Transverse colon (tissue), 4 donors: ENCODE results near the gene PLPPR2. TPM values are rescaled to one million over a fixed set of nuclear protein-coding genes. Genes with fewer than 3 reads are reported as not detected.

Source experiments
- DNase-seq: peaks from one replicate; pipeline ENCODE4 v3.0.0-alpha.2; 2019
- H3K27ac ChIP-seq, 4 donors: fragments of 200-600 bp; sonication (generic); 2 replicates each; pipeline ENCODE4 v1.5.1; 2016 to 2018; ENCODE audit warnings: inconsistent platforms in 4 of 4
- H3K27me3 ChIP-seq: fragments of 200-600 bp; sonication (generic); 2 replicates; pipeline ENCODE4 v1.5.1; 2017; ENCODE audit warnings: inconsistent platforms
- H3K36me3 ChIP-seq, 4 donors: fragments of 200-600 bp; sonication (generic); 2 replicates each; pipeline ENCODE4 v1.5.1; 2017 to 2019; ENCODE audit warnings: inconsistent platforms in 4 of 4
- H3K4me1 ChIP-seq, 4 donors: fragments of 200-600 bp; sonication (generic); 2 replicates each; pipeline ENCODE4 v1.5.1; 2017 to 2020; ENCODE audit warnings: inconsistent platforms in 4 of 4
- H3K4me3 ChIP-seq, 4 donors: fragments of 200-600 bp; sonication (generic); 1 replicate in 1 of 4; 2 replicates in 3 of 4; pipeline versions ENCODE4 v1.5.1 to v1.6.1; 2017 to 2019; ENCODE audit warnings: inconsistent platforms in 4 of 4
- H3K9me3 ChIP-seq, 2 donors: fragments of 200-600 bp; sonication (generic); 2 replicates each; pipeline ENCODE4 v1.5.1; 2017 to 2019; ENCODE audit warnings: inconsistent platforms in 2 of 2
- CTCF ChIP-seq, 5 experiments: fragments of 200-600 bp in 3 of 5; fragments of 450-650 bp in 2 of 5; sonication (generic) in 3 of 5; IDR thresholded peaks; 1 replicate in 2 of 5; 2 replicates in 3 of 5; pipeline ENCODE4 v1.5.1; 2016 to 2017; ENCODE audit warnings: antibody characterized with exemption in 5 of 5, inconsistent platforms in 3 of 5, mild to moderate bottlenecking in 2 of 5, moderate library complexity in 1 of 5
- EP300 ChIP-seq: sonication (generic); formaldehyde crosslinking; IDR thresholded peaks from one replicate; pipeline ENCODE4 v1.6.1; 2017; ENCODE audit warnings: antibody characterized with exemption, low read depth
- POLR2A ChIP-seq: fragments of 450-650 bp; IDR thresholded peaks from one replicate; pipeline ENCODE4 v1.6.1; 2016; ENCODE audit warnings: antibody characterized with exemption, mild to moderate bottlenecking, moderate library complexity
- POLR2AphosphoS5 ChIP-seq, 3 donors: sonication (generic); formaldehyde crosslinking; IDR thresholded peaks; one replicate each; pipeline ENCODE4 v1.6.1; 2016; ENCODE audit warnings: antibody characterized with exemption in 3 of 3
- WGBS, 2 donors: methylation state at CpG; one replicate each; pipeline ENCODE4 v1.1.5; 2018; ENCODE audit warnings: low coverage in 1 of 2; 5-methylcytosine and 5-hydroxymethylcytosine counted together
- in situ Hi-C, 4 donors: fragments of 200-750 bp; cut with MboI; loops; one replicate each; pipeline versions ENCODE4 v1.15.0 to v1.15.1; 2017; ENCODE audit warnings: low sequenced_read_pairs in 3 of 4, low pct_ligation_motif_present in 1 of 4, low pct_unique_long_range_greater_than_20kb in 1 of 4
- intact Hi-C: fragments of 100-400 bp; cut with DNase I; formaldehyde crosslinking; loops from one replicate; pipeline ENCODE4 v1.15.1; 2023; ENCODE audit warnings: low total_unique reads
- total RNA-seq, 4 donors: library from RNA; depleted of rRNA; stranded (reverse); fragments of >200 nt; gene quantifications; one replicate each; pipeline ENCODE4 v1.1.0, GENCODE V29; 2016

Gene PLPPR2
- total RNA-seq, 4 donors from 2014 or later, result 6.3 to 51.7 (median 11.5) TPM

- Histone ChIP-seq H3K4me1 (peaks cover 0 to 9% (median 2%) of the 10 kb centered on the region in 4 donors), H3K36me3 (peaks cover 0 to 5% (median 0%) of the 10 kb centered on the region in 4 donors), H3K9me3 (no peaks in the 10 kb centered on the region), H3K27me3 (no peaks in the 10 kb centered on the region), H3K4me3 (no peak overlapping the region), H3K27ac (no peak overlapping the region)
- TF ChIP-seq CTCF (IDR thresholded peaks at IDR 0.05), result no peak
- no peak for TF ChIP-seq POLR2A
- TF ChIP-seq EP300, result no peak
- TF ChIP-seq POLR2AphosphoS5 (IDR thresholded peaks at IDR 0.05), result no peak
- intact Hi-C loops (no loop called here), in situ Hi-C loops (no loop called here)
- 82% methylated on average over 7 of the region's 7 CpGs; no CpG with 5 or more reads in 1 of the 2 donors for WGBS, 2 donors
- DNase-seq, result no peak
Measured at GRCh38 chr19:11365557-11366117, 10.4 kb downstream of the PLPPR2 start.

- in situ Hi-C loops (no loop called here), intact Hi-C loops (no loop called here)
- Histone ChIP-seq H3K36me3 (peaks cover 0 to 5% (median 0%) of the 10 kb centered on the region in 4 donors), H3K9me3 (no peaks in the 10 kb centered on the region), H3K4me3 (no peak overlapping the region), H3K4me1 (no peaks in the 10 kb centered on the region), H3K27me3 (no peaks in the 10 kb centered on the region), H3K27ac (no peak overlapping the region)
- DNase-seq, result no peak
- no peak for TF ChIP-seq POLR2AphosphoS5 (IDR thresholded peaks at IDR 0.05)
- no peak for TF ChIP-seq POLR2A
- TF ChIP-seq CTCF (IDR thresholded peaks at IDR 0.05), result no peak
- TF ChIP-seq EP300, result no peak
- WGBS, 2 donors, result 79 to 100% methylated on average over 1 to 2 of the region's 2 CpGs
Measured at GRCh38 chr19:11367528-11367927, 12.3 kb downstream of the PLPPR2 start.

GRCh38 chr19:11370744-11371143 lies 15.5 kb downstream of the PLPPR2 start:
- Histone ChIP-seq H3K36me3 (no peaks in the 10 kb centered on the region), H3K27me3 (no peaks in the 10 kb centered on the region), H3K4me1 (peaks cover 6 to 13% (median 12%) of the 10 kb centered on the region in 4 donors), H3K27ac (no peak overlapping the region), H3K4me3 (no peak overlapping the region), H3K9me3 (no peaks in the 10 kb centered on the region)
- DNase-seq, result no peak
- 93 to 100% methylated on average over 2 of the region's 2 CpGs for WGBS, 2 donors
- in situ Hi-C loops, result loop anchor here in 1 of 4 donors (10.0 kb wide), 1 partner anchor 64 kb away; the partner anchor contains the start of genes ODAD3 and PRKCSH
- intact Hi-C loops, result no loop called here
- TF ChIP-seq CTCF (IDR thresholded peaks at IDR 0.05), result no peak
- TF ChIP-seq POLR2A, result no peak
- TF ChIP-seq EP300, result no peak
- TF ChIP-seq POLR2AphosphoS5 (IDR thresholded peaks at IDR 0.05), result no peak

GRCh38 chr19:11373166-11373884 lies 18.1 kb downstream of the PLPPR2 start:
- WGBS, 2 donors, result 53 to 55% methylated on average over 8 to 10 of the region's 10 CpGs
- DNase-seq, result no peak

More at GRCh38 chr19:11373166-11373884, 18.1 kb downstream of the PLPPR2 start:
- intact Hi-C loops (no loop called here), in situ Hi-C loops (loop anchor here in 1 of 4 donors (10.0 kb wide), 1 partner anchor 61 kb away; the partner anchor contains the start of genes ODAD3 and PRKCSH)
- Histone ChIP-seq H3K4me3 (no peak overlapping the region), H3K9me3 (no peaks in the 10 kb centered on the region), H3K27ac (no peak overlapping the region), H3K4me1 (peaks cover 15 to 37% (median 30%) of the 10 kb centered on the region in 4 donors), H3K27me3 (no peaks in the 10 kb centered on the region), H3K36me3 (no peaks in the 10 kb centered on the region)
- TF ChIP-seq CTCF (IDR thresholded peaks at IDR 0.05), result no peak
- TF ChIP-seq POLR2A, result no peak
- no peak for TF ChIP-seq EP300
- no peak for TF ChIP-seq POLR2AphosphoS5 (IDR thresholded peaks at IDR 0.05)
